Ishikawa (cell line): ENCODE data around the gene ALDH3B2.

ENCODE experiments used
- CEBPB ChIP-seq: IDR thresholded peaks from 2 replicates; pipeline ENCODE4 v1.6.1; 2012
- CREB1 ChIP-seq: IDR thresholded peaks from 2 replicates; pipeline ENCODE4 v1.6.1; 2012; ENCODE audit warnings: low read depth
- EGR1 ChIP-seq: IDR thresholded peaks from 2 replicates; pipeline ENCODE4 v1.6.1; 2012
- EP300 ChIP-seq: IDR thresholded peaks from 2 replicates; pipeline ENCODE4 v1.6.1; 2012; ENCODE audit warnings: borderline replicate concordance
- FOXM1 ChIP-seq: IDR thresholded peaks from 2 replicates; pipeline ENCODE4 v1.6.1; 2012; ENCODE audit warnings: low read depth, borderline replicate concordance
- NFIC ChIP-seq: IDR thresholded peaks from 2 replicates; pipeline ENCODE4 v1.6.1; 2012
- RAD21 ChIP-seq: IDR thresholded peaks from 2 replicates; pipeline ENCODE4 v1.6.1; 2012; ENCODE audit warnings: low read depth
- REST ChIP-seq: IDR thresholded peaks from 2 replicates; pipeline ENCODE4 v1.6.1; 2012; ENCODE audit warnings: low read depth, mild to moderate bottlenecking
- TAF1 ChIP-seq: IDR thresholded peaks from 2 replicates; pipeline ENCODE4 v1.6.1; 2012; ENCODE audit warnings: low read depth, mild to moderate bottlenecking
- TCF12 ChIP-seq: IDR thresholded peaks from 2 replicates; pipeline ENCODE4 v1.6.1; 2012; ENCODE audit warnings: low read depth
- TEAD4 ChIP-seq: IDR thresholded peaks from 2 replicates; pipeline ENCODE4 v1.6.1; 2012
- YY1 ChIP-seq: IDR thresholded peaks from 2 replicates; pipeline ENCODE4 v1.6.1; 2012; ENCODE audit warnings: low read depth
- ZBTB7A ChIP-seq: IDR thresholded peaks from 2 replicates; pipeline ENCODE4 v1.6.1; 2012; ENCODE audit warnings: low read depth
- TF ChIP-seq, protein P1 (sequence below): IDR thresholded peaks from 2 replicates; pipeline ENCODE4 v1.6.1; 2012
- TF ChIP-seq, protein P2 (sequence below): IDR thresholded peaks from 2 replicates; pipeline ENCODE4 v1.6.1; 2012

Gene ALDH3B2

GRCh38 chr11:67630943-67631331 lies 43.5 kb downstream of the ALDH3B2 start:
- TF ChIP-seq CREB1 = no peak
- TF ChIP-seq, protein P1, sequence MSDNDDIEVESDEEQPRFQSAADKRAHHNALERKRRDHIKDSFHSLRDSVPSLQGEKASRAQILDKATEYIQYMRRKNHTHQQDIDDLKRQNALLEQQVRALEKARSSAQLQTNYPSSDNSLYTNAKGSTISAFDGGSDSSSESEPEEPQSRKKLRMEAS = no peak
- TF ChIP-seq, protein P2, sequence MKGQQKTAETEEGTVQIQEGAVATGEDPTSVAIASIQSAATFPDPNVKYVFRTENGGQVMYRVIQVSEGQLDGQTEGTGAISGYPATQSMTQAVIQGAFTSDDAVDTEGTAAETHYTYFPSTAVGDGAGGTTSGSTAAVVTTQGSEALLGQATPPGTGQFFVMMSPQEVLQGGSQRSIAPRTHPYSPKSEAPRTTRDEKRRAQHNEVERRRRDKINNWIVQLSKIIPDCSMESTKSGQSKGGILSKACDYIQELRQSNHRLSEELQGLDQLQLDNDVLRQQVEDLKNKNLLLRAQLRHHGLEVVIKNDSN = no peak
- TF ChIP-seq TCF12 = no peak
- TF ChIP-seq EP300 = no peak
- no peak for TF ChIP-seq REST
- no peak for TF ChIP-seq RAD21

GRCh38 chr11:67630228-67630942 lies 44.0 kb downstream of the ALDH3B2 start:
- TF ChIP-seq RAD21 = peak; percentile 71
- no peak for TF ChIP-seq CREB1
- peak; percentile 34; the same call in 1 of the 2 replicates for TF ChIP-seq EP300
- TF ChIP-seq TCF12 = peak; percentile 60
- no peak for TF ChIP-seq FOXM1
- TF ChIP-seq CEBPB = no peak
- TF ChIP-seq, protein P1 = peak; percentile 58
- TF ChIP-seq EGR1 = no peak
- TF ChIP-seq TEAD4 = no peak
- TF ChIP-seq, protein P2 = no peak; the same call in 1 of the 2 replicates
- TF ChIP-seq YY1 = 0 out of 2 replicates have a peak, but pooled peaks have one; percentile 14
- peak; percentile 34; the same call in 1 of the 2 replicates for TF ChIP-seq TAF1

GRCh38 chr11:67629386-67630227 lies 44.8 kb downstream of the ALDH3B2 start, which contains the start of gene NUDT8:
TSS of gene NUDT8 (minus strand) at chr11:67629937. CDS start at chr11:67629911, 26 bp downstream.
- TF ChIP-seq NFIC (0 out of 2 replicates have a peak, but pooled peaks have one; percentile 3), ZBTB7A (peak; percentile 29; the same call in 1 of the 2 replicates), YY1 (0 out of 2 replicates have a peak, but pooled peaks have one; percentile 18), EP300 (no peak), FOXM1 (no peak), TEAD4 (no peak), REST (no peak), EGR1 (no peak), TCF12 (peak; percentile 50; the same call in 1 of the 2 replicates), TAF1 (no peak; the same call in 1 of the 2 replicates), RAD21 (peak; percentile 70)
- TF ChIP-seq, protein P1 = peak; percentile 91
- TF ChIP-seq, protein P2 = no peak

DNA sequence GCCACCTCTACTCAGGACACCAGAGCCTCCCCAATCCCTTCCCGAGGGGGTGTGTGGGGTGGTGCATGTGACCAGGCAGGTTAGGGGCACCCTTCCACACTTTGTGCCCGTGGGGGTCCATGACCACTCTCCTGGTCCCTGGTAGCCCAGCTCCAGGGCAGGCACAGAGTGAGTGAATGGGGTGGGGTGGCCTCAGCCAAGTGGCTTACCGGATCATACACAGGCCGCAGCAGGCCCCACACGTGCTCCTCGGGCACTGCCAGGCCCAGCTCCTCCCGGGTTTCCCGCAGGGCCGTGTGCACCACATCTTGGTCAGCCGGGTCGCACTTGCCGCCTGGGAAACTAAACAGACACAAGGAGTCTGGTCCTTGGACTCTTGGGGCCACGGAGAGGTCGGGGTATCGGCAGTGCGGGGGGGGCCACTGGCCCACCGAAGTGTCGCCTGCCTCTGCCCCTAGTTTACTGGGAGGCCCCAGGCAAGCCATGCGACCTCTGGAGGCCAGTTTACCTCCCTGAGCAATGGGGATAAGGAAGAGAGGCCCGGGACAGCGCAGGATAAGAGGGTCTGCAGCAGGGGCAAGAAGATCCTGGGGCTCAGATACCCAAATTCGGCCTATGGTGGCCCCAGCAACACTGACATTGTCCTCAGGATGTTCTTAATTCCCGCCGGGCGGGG lies 45.6 kb downstream of the ALDH3B2 start:
- TF ChIP-seq YY1 (no peak), RAD21 (no peak), TEAD4 (no peak), CREB1 (no peak), ZBTB7A (no peak), REST (no peak), TCF12 (no peak), TAF1 (no peak), NFIC (no peak), FOXM1 (no peak)
- TF ChIP-seq, protein P2 = no peak
